Glutamatergic neuron (in vitro differentiated cells): ENCODE results near the gene TELO2. TPM values are rescaled to one million over a fixed set of nuclear protein-coding genes. Genes with fewer than 3 reads are reported as not detected.

Experiments used
- DNase-seq: peaks from one replicate; pipeline ENCODE4 v3.0.0; 2022
- H3K27ac Mint-ChIP-seq: one replicate; pipeline ENCODE4 v1.8.0; 2020; ENCODE audit warnings: mild to moderate bottlenecking, mixed read lengths, inconsistent platforms; ENCODE audit not compliant: unreplicated experiment
- H3K27me3 Mint-ChIP-seq: one replicate; pipeline ENCODE4 v1.8.0; 2020; ENCODE audit warnings: mild to moderate bottlenecking, moderate library complexity, mixed read lengths, inconsistent platforms; ENCODE audit not compliant: unreplicated experiment
- H3K36me3 Mint-ChIP-seq: one replicate; pipeline ENCODE4 v1.8.0; 2020; ENCODE audit warnings: mild to moderate bottlenecking, mixed read lengths, inconsistent platforms; ENCODE audit not compliant: unreplicated experiment
- H3K4me1 Mint-ChIP-seq: one replicate; pipeline ENCODE4 v1.8.0; 2020; ENCODE audit warnings: mild to moderate bottlenecking, low read depth, mixed read lengths, inconsistent platforms; ENCODE audit not compliant: unreplicated experiment
- H3K4me3 Mint-ChIP-seq: one replicate; pipeline ENCODE4 v1.8.0; 2020; ENCODE audit warnings: mild to moderate bottlenecking, mixed read lengths, inconsistent platforms; ENCODE audit not compliant: unreplicated experiment
- H3K9me3 Mint-ChIP-seq: one replicate; pipeline ENCODE4 v1.8.0; 2020; ENCODE audit warnings: mild to moderate bottlenecking, moderate library complexity, mixed read lengths, inconsistent platforms; ENCODE audit not compliant: unreplicated experiment
- total RNA-seq: library from RNA; stranded (reverse); fragmentation: NEBNext Ultra II Directional; extraction: Animal tissue kit (Norgen Biotek cat#: 25700); gene quantifications from one replicate; pipeline ENCODE4 v1.2.1, GENCODE V29; 2021; ENCODE audit not compliant: unreplicated experiment
- TF ChIP-seq, protein P1 (sequence below): fragments of 200-600 bp; sonication (generic); IDR thresholded peaks from one replicate; pipeline ENCODE4 v1.5.0; 2021; ENCODE audit not compliant: partially characterized antibody, unreplicated experiment

The TELO2 gene
- total RNA-seq, 1 donor from 2014 or later: 101 TPM

DNA sequence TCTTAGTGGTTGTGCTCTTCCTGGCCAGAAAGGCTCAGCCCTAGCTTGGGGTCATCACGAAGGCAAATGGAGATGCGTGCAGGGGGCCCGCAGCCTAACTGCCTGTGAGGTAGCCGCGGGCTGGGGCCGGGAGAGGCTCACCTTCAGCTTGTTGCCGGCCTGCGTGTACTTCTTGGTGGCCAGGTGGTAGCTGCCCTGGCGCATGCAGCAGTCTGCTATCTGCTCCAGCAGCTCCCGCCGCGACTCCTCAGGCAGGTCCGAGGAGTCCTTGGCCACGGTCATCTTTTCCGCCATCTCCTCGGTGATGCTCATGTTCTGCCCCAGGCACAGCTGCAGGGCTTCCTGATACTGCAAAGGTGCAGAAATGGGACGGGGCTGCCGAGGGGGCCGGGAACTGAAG, 27.3 kb downstream of the TELO2 start:
- H3K9me3 Mint-ChIP-seq: no peaks in the 10 kb centered on the region
- H3K27me3 Mint-ChIP-seq: no peaks in the 10 kb centered on the region
- no peak overlapping the region for H3K27ac Mint-ChIP-seq
- no peak for DNase-seq
- H3K4me3 Mint-ChIP-seq: no peak overlapping the region
- H3K36me3 Mint-ChIP-seq: no peaks in the 10 kb centered on the region
- H3K4me1 Mint-ChIP-seq: no peaks in the 10 kb centered on the region
- TF ChIP-seq, protein P1, sequence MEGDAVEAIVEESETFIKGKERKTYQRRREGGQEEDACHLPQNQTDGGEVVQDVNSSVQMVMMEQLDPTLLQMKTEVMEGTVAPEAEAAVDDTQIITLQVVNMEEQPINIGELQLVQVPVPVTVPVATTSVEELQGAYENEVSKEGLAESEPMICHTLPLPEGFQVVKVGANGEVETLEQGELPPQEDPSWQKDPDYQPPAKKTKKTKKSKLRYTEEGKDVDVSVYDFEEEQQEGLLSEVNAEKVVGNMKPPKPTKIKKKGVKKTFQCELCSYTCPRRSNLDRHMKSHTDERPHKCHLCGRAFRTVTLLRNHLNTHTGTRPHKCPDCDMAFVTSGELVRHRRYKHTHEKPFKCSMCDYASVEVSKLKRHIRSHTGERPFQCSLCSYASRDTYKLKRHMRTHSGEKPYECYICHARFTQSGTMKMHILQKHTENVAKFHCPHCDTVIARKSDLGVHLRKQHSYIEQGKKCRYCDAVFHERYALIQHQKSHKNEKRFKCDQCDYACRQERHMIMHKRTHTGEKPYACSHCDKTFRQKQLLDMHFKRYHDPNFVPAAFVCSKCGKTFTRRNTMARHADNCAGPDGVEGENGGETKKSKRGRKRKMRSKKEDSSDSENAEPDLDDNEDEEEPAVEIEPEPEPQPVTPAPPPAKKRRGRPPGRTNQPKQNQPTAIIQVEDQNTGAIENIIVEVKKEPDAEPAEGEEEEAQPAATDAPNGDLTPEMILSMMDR: no peak

DNA sequence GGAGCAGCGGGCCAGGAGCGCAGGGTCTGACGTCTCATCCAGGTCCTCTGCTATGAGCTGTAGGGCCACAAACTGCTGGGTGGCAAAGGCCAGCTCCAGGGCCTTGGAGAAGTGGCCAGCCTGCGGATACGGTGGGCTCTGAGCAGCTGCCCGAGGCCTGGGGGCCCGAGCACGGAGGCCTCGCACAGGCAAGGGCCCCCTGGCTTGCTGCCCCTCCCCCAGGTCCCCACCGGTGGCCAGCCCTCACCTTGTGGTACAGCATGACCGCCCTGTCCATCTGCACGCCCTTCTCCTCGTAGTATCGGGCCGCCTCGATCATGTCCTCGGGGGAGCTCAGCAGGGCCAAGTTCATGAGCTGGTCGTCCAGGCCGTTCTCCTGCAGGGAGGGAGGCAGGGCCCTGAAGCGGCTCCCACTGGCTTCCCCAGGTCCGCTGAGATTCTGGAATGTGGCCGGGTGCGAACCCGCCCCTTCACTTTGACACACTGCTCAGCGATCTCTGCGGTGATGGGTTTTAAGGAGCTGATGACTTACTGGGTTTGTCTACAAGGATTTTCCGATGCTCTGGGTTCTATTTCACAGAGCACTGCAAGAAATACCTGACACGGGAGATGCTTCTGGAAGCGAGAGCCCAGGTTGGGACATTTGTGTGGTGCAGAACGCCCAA, 30.6 kb downstream of the TELO2 start:
- no peak overlapping the region for H3K4me3 Mint-ChIP-seq
- no peak for DNase-seq
- peaks cover 3% of the 10 kb centered on the region for H3K9me3 Mint-ChIP-seq
- no peaks in the 10 kb centered on the region for H3K27me3 Mint-ChIP-seq
- H3K27ac Mint-ChIP-seq: no peak overlapping the region
- TF ChIP-seq, protein P1: no peak
- H3K4me1 Mint-ChIP-seq: peaks cover 3% of the 10 kb centered on the region
- no peaks in the 10 kb centered on the region for H3K36me3 Mint-ChIP-seq

DNA sequence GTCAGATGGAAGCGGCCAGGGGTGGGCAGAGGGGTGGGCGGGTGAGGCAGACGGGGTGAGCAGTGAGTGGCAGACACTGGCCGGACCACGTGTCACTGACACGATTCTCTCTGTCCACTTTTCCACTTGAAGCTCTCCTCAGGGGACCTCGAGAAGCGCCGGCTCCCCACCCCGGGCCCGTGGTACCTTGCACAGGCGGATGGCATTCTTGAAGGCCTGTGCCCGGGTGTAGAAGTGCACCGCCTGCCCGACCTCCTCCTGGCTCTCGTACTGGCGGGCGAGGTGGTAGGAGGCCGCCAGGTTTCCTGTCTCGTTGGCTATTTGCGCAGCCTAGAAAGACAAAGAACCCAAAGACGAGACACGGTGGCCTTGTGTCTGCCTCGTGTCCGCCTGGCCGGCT, 31.2 kb downstream of the TELO2 start:
- Mint-ChIP-seq H3K4me1 (peaks cover 3% of the 10 kb centered on the region), H3K4me3 (no peak overlapping the region), H3K36me3 (no peaks in the 10 kb centered on the region), H3K27me3 (no peaks in the 10 kb centered on the region), H3K27ac (no peak overlapping the region), H3K9me3 (peaks cover 4% of the 10 kb centered on the region)
- TF ChIP-seq, protein P1: no peak
- no peak for DNase-seq

DNA sequence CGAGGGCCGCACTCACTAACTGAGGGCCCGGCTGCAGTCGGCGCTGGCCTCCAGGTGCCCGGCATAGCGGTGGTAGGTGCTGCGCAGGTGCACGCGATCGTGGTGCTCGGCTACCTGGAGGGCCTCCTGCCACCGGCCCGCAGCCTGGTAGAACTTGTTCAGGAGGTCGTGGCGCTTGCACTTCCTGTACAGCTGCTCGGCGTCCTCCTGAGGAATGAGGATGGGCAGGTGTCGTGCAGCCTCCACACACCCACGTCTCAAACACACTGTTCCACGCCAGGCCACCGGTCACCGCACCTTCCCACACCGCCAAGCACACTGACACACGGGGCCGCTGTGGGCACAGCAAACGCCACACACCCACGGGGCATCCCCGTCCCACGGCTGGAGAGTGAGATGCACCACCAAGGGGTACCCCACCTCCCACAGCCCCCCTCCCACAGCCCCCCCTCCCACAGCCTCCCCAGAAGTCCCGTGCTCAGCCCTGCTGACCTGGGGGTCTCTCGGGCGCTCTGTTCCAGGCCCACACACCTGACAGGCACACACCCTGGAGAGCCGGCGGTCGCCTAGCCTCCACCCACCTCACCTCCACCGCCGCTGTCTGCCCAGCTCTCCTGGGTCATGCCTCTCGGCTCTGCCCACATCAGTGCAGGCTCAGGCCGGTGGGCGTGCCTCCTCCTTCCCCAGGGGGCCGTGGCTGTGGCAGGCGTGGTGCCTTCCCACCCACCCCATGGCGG, 32.9 kb downstream of the TELO2 start:
- H3K36me3 Mint-ChIP-seq: no peaks in the 10 kb centered on the region

More for the DNA sequence above, 32.9 kb downstream of the TELO2 start:
- Mint-ChIP-seq H3K4me3 (no peak overlapping the region), H3K27me3 (no peaks in the 10 kb centered on the region), H3K27ac (no peak overlapping the region), H3K9me3 (peaks cover 9% of the 10 kb centered on the region), H3K4me1 (peaks cover 8% of the 10 kb centered on the region)
- TF ChIP-seq, protein P1: no peak
- DNase-seq: no peak
